Measurements from ENCODE around the gene RTN4. TPM values are rescaled to one million over a fixed set of nuclear protein-coding genes. Genes with fewer than 3 reads are reported as not detected.
A peak's percentile ranks its signal among the peaks of the same experiment; 100 is the strongest.

The RTN4 gene
- polyA plus RNA-seq, 3 donors, result 111 to 163 (median 158) TPM

DNA sequence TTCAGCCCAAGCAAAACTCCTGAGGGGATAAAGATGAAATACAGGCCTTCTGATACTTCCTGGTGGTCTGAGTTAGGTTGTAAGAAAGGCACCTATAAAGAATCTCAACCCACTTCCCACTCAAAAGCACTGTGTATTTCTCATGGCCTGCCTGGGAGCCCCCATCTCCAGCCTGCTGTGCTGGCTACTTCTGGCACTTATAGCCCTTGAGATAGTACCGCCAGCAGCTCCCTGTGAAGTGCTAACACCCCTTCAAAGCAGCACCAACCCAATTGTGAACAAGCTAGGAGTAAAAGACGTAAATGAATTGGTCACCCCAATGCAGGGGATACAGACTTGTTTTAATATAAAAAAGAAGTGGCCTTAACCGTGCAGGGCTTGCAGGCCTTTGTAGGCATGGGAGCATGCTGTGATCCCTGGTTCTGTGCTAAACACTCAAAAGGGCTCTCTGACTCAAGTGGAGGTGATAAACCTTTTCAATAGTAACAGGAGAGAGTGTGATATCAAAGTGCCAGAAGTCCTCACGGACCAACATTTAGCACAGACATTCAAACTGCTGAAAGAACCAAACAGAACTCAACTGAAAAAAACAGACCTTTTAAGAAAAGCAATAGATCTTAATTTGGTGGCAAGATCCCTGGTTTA lies 80.8 kb downstream of the RTN4 start:
- TF ChIP-seq, protein P1, sequence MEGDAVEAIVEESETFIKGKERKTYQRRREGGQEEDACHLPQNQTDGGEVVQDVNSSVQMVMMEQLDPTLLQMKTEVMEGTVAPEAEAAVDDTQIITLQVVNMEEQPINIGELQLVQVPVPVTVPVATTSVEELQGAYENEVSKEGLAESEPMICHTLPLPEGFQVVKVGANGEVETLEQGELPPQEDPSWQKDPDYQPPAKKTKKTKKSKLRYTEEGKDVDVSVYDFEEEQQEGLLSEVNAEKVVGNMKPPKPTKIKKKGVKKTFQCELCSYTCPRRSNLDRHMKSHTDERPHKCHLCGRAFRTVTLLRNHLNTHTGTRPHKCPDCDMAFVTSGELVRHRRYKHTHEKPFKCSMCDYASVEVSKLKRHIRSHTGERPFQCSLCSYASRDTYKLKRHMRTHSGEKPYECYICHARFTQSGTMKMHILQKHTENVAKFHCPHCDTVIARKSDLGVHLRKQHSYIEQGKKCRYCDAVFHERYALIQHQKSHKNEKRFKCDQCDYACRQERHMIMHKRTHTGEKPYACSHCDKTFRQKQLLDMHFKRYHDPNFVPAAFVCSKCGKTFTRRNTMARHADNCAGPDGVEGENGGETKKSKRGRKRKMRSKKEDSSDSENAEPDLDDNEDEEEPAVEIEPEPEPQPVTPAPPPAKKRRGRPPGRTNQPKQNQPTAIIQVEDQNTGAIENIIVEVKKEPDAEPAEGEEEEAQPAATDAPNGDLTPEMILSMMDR (IDR thresholded peaks at IDR 0.05), result no peak
- no peak for DNase-seq
- peaks cover 40 to 66% of the 10 kb centered on the region in 2 donors for H3K36me3 ChIP-seq (replicated peaks in 1 of 2; ENCODE audit: control insufficient read depth in 1 of 2, insufficient read depth in 2 of 2, low read length in 2 of 2)
- H3K27ac Mint-ChIP-seq, result peak overlapping the region in 1 of 7 donors; percentile 57
- no peaks in the 10 kb centered on the region for H3K27me3 Mint-ChIP-seq (ENCODE audit: low read depth in 3 of 3)
- no peak overlapping the region for H3K4me3 ChIP-seq (replicated peaks in 1 of 3; ENCODE audit: low read depth in 2 of 3, low read length in 3 of 3)
- H3K9me3 Mint-ChIP-seq, result peaks cover 0 to 2% (median 0%) of the 10 kb centered on the region in 7 donors
- H3K4me2 ChIP-seq (replicated peaks; ENCODE audit: extremely low read depth, low read length, poor library complexity, severe bottlenecking), result no peak overlapping the region
- H4K20me1 ChIP-seq (ENCODE audit: insufficient read depth, low read length), result peaks cover 76% of the 10 kb centered on the region
- H3K79me2 ChIP-seq (ENCODE audit: insufficient read depth, low read length), result peaks cover 16% of the 10 kb centered on the region
- intact Hi-C loops (cut with micrococcal nuclease), result no loop called here
- no peaks in the 10 kb centered on the region for H3K9me3 ChIP-seq (replicated peaks in 1 of 2; ENCODE audit: control insufficient read depth in 1 of 2, insufficient read depth in 1 of 2, low read length in 2 of 2)
- no peak overlapping the region for H3K4me3 Mint-ChIP-seq
- peaks cover 3% of the 10 kb centered on the region for H3K4me1 Mint-ChIP-seq
- H2AFZ ChIP-seq (ENCODE audit: insufficient read depth, low read depth, low read length, poor library complexity, severe bottlenecking), result no peak overlapping the region
- WGBS (ENCODE audit: insufficient coverage), result no CpG with 5 or more reads among the region's 4 CpGs
- H3K4me1 ChIP-seq (ENCODE audit: control insufficient read depth in 1 of 2, insufficient read depth in 2 of 2, low read length in 2 of 2), result no peaks in the 10 kb centered on the region
- no peak overlapping the region for H3K9ac ChIP-seq (ENCODE audit: insufficient read depth, low read length, poor library complexity, severe bottlenecking)
- no peaks in the 10 kb centered on the region for H3K27me3 ChIP-seq (ENCODE audit: control insufficient read depth in 2 of 2, insufficient read depth in 2 of 2, low read length in 2 of 2)
- H3K27ac ChIP-seq (ENCODE audit: low read depth in 1 of 2, low read length in 2 of 2), result no peak overlapping the region
- peaks cover 58 to 59% of the 10 kb centered on the region in 2 donors for H3K36me3 Mint-ChIP-seq

DNA sequence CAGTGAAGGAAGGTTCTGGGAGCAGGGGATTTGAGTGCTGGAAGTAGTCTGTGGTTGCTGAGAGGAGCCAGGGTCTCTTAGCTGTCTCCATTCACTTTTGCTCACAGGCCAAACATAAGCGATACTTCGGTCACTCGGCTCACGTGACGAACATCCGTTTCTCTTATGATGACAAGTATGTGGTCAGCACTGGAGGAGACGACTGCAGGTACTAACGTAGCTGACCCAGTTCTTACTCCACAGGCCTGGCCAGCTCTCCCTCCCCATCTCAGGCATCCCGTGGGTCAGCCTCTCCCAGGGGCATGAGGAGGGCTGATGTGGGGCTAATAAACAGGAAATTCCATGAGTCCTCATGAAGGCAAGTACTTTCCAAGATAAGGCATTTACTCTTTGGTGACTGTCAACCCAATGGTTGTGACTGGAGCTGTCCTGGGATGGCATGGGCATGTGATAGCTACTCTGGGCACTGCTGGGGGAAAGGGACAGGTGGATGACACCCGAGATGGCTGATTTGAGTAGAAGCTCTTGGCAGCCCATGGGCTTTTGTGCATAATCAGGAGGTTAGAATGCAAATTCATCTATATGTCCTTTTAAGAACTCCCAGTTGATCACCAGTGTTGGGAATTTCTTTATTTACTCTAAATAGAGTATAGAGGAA lies 81.6 kb downstream of the RTN4 start:
- no peaks in the 10 kb centered on the region for H3K9me3 ChIP-seq (replicated peaks in 1 of 2; ENCODE audit: control insufficient read depth in 1 of 2, insufficient read depth in 1 of 2, low read length in 2 of 2)
- Mint-ChIP-seq H3K4me1 (peaks cover 3% of the 10 kb centered on the region), H3K36me3 (peaks cover 55% of the 10 kb centered on the region in 2 donors), H3K27ac (peak overlapping the region in 5 of 7 donors; percentile 2 to 73 (median 55)), H3K9me3 (peaks cover 0 to 2% (median 0%) of the 10 kb centered on the region in 7 donors), H3K27me3 (ENCODE audit: low read depth in 3 of 3) (no peaks in the 10 kb centered on the region), H3K4me3 (no peak overlapping the region)
- no peak overlapping the region for H2AFZ ChIP-seq (ENCODE audit: insufficient read depth, low read depth, low read length, poor library complexity, severe bottlenecking)
- H3K9ac ChIP-seq (ENCODE audit: insufficient read depth, low read length, poor library complexity, severe bottlenecking), result no peak overlapping the region
- peaks cover 38 to 59% of the 10 kb centered on the region in 2 donors for H3K36me3 ChIP-seq (replicated peaks in 1 of 2; ENCODE audit: control insufficient read depth in 1 of 2, insufficient read depth in 2 of 2, low read length in 2 of 2)
- no peaks in the 10 kb centered on the region for H3K27me3 ChIP-seq (ENCODE audit: control insufficient read depth in 2 of 2, insufficient read depth in 2 of 2, low read length in 2 of 2)
- H4K20me1 ChIP-seq (ENCODE audit: insufficient read depth, low read length), result peaks cover 69% of the 10 kb centered on the region
- no peak overlapping the region for H3K4me3 ChIP-seq (replicated peaks in 1 of 3; ENCODE audit: low read depth in 2 of 3, low read length in 3 of 3)
- no peak overlapping the region for H3K4me2 ChIP-seq (replicated peaks; ENCODE audit: extremely low read depth, low read length, poor library complexity, severe bottlenecking)
- no peak for DNase-seq
- peaks cover 9% of the 10 kb centered on the region for H3K79me2 ChIP-seq (ENCODE audit: insufficient read depth, low read length)
- no peak overlapping the region for H3K27ac ChIP-seq (ENCODE audit: low read depth in 1 of 2, low read length in 2 of 2)
- no peaks in the 10 kb centered on the region for H3K4me1 ChIP-seq (ENCODE audit: control insufficient read depth in 1 of 2, insufficient read depth in 2 of 2, low read length in 2 of 2)
- TF ChIP-seq, protein P1 (IDR thresholded peaks at IDR 0.05), result no peak
- WGBS (ENCODE audit: insufficient coverage), result 96% methylated on average over 7 of the region's 10 CpGs
- intact Hi-C loops (cut with micrococcal nuclease), result no loop called here
